Choroid plexus epithelial cell (primary cell): Measurements from ENCODE around the gene EXOC4.

Source experiments
- DNase-seq: peaks from one replicate; pipeline ENCODE4 v3.0.0-alpha.2; 2010; ENCODE audit warnings: low read depth
- H3K4me3 ChIP-seq: 2 replicates; pipeline ENCODE4 v1.5.1; 2011; ENCODE audit warnings: low read depth, mild to moderate bottlenecking, control low read depth, low read length, moderate library complexity
- CTCF ChIP-seq: conservative IDR thresholded peaks from 2 replicates; pipeline ENCODE4 v1.5.1; 2011; ENCODE audit warnings: low read depth, mild to moderate bottlenecking, control low read depth, inconsistent platforms, low read length, moderate library complexity

EXOC4 gene

GRCh38 chr7:133859871-133860450, 607.1 kb downstream of the EXOC4 start:
- TF ChIP-seq CTCF, result no peak
- no peak for DNase-seq
- no peak overlapping the region for H3K4me3 ChIP-seq

- no peak for DNase-seq
Measured at GRCh38 chr7:133860628-133861335, 607.9 kb downstream of the EXOC4 start.

GRCh38 chr7:133861876-133862275, 609.0 kb downstream of the EXOC4 start:
- DNase-seq, result no peak

More at GRCh38 chr7:133860628-133861335, 607.9 kb downstream of the EXOC4 start:
- no peak for TF ChIP-seq CTCF
- no peak overlapping the region for H3K4me3 ChIP-seq

GRCh38 chr7:133863362-133864061, 610.6 kb downstream of the EXOC4 start:
- DNase-seq, result no peak
- H3K4me3 ChIP-seq, result no peak overlapping the region
- no peak for TF ChIP-seq CTCF

More at GRCh38 chr7:133861876-133862275, 609.0 kb downstream of the EXOC4 start:
- no peak overlapping the region for H3K4me3 ChIP-seq
- TF ChIP-seq CTCF, result no peak

GRCh38 chr7:133869556-133869955, 616.7 kb downstream of the EXOC4 start:
- DNase-seq, result no peak
- no peak overlapping the region for H3K4me3 ChIP-seq
- TF ChIP-seq CTCF, result no peak

- DNase-seq, result no peak
- TF ChIP-seq CTCF, result no peak
- H3K4me3 ChIP-seq, result no peak overlapping the region
Measured at GRCh38 chr7:133871757-133872156, 618.9 kb downstream of the EXOC4 start.

- no peak for DNase-seq
- no peak for TF ChIP-seq CTCF
- no peak overlapping the region for H3K4me3 ChIP-seq
Measured at GRCh38 chr7:133873187-133873586, 620.3 kb downstream of the EXOC4 start.
